Measurements from ENCODE around the gene PEX26. TPM values are rescaled to one million over a fixed set of nuclear protein-coding genes. Genes with fewer than 3 reads are reported as not detected.

PEX26 gene
- polyA plus RNA-seq, 1 donor (not counting 4 experiments of a cell fraction or from before 2014, with no cell fraction given), result 23.0 TPM

GRCh38 chr22:18075101-18075719 is 2.6 kb upstream of the PEX26 start:
- FAIRE-seq (no peak), DNase-seq (ENCODE audit: low read depth, low spot score) (no peak)
- dilution Hi-C loops (cut with MboI; ENCODE audit: extremely low pct_ligation_motif_present, low sequenced_read_pairs), result no loop called here
- Histone ChIP-seq H4K20me1 (ENCODE audit: control insufficient read depth, extremely low read depth, insufficient read depth, low read length) (no peaks in the 10 kb centered on the region), H3K79me2 (ENCODE audit: control insufficient read depth, insufficient read depth, low read length) (peaks cover 31% of the 10 kb centered on the region), H3K9me1 (ENCODE audit: control insufficient read depth, extremely low read depth, insufficient read depth, low read length) (no peaks in the 10 kb centered on the region), H3K4me3 (ENCODE audit: control insufficient read depth in 2 of 3, extremely low read depth in 1 of 3, insufficient read depth in 2 of 3, low read depth in 1 of 3, low read length in 3 of 3) (no peak overlapping the region), H3K4me1 (ENCODE audit: control insufficient read depth, extremely low read depth, insufficient read depth, low read length) (peaks cover 46% of the 10 kb centered on the region), H3K4me2 (ENCODE audit: control insufficient read depth, extremely low read depth, insufficient read depth, low read depth, low read length) (no peak overlapping the region), H3K27ac (ENCODE audit: control insufficient read depth, insufficient read depth, low read length) (no peak overlapping the region), H3K36me3 (ENCODE audit: control insufficient read depth in 2 of 2, extremely low read depth in 1 of 2, insufficient read depth in 2 of 2, low read length in 2 of 2) (peaks cover 3 to 4% of the 10 kb centered on the region in 2 experiments), H2AFZ (ENCODE audit: control insufficient read depth, low read length) (no peak overlapping the region), H3K9ac (ENCODE audit: control insufficient read depth, extremely low read depth, insufficient read depth, low read length) (no peak overlapping the region), H3K27me3 (ENCODE audit: control insufficient read depth, extremely low read depth, insufficient read depth, low read length) (no peaks in the 10 kb centered on the region), H3K9me3 (ENCODE audit: control insufficient read depth, low read depth, low read length) (no peaks in the 10 kb centered on the region)
- TF ChIP-seq CTCF (optimal IDR thresholded peaks at IDR 0.05 in 1 of 3, IDR thresholded peaks at IDR 0.05 in 1 of 3, conservative IDR thresholded peaks at IDR 0.05 in 1 of 3; ENCODE audit: extremely low read depth in 1 of 3, insufficient read depth in 2 of 3, low read length in 3 of 3) (no peak), EZH2 (IDR thresholded peaks at IDR 0.05; ENCODE audit: low read length) (no peak)

GRCh38 chr22:18075720-18076497 is 1.9 kb upstream of the PEX26 start:
- peaks cover 5 to 7% of the 10 kb centered on the region in 2 experiments for H3K36me3 ChIP-seq (ENCODE audit: control insufficient read depth in 2 of 2, extremely low read depth in 1 of 2, insufficient read depth in 2 of 2, low read length in 2 of 2)
- FAIRE-seq, result peak; percentile 49
- no peak overlapping the region for H3K4me3 ChIP-seq (ENCODE audit: control insufficient read depth in 2 of 3, extremely low read depth in 1 of 3, insufficient read depth in 2 of 3, low read depth in 1 of 3, low read length in 3 of 3)
- H3K27ac ChIP-seq (ENCODE audit: control insufficient read depth, insufficient read depth, low read length), result peak overlapping the region; percentile 95
- DNase-seq (ENCODE audit: low read depth, low spot score), result no peak
- TF ChIP-seq CTCF (optimal IDR thresholded peaks at IDR 0.05 in 1 of 3, IDR thresholded peaks at IDR 0.05 in 1 of 3, conservative IDR thresholded peaks at IDR 0.05 in 1 of 3; ENCODE audit: extremely low read depth in 1 of 3, insufficient read depth in 2 of 3, low read length in 3 of 3) (peak; percentile 57 to 78 (median 73)), EZH2 (IDR thresholded peaks at IDR 0.05; ENCODE audit: low read length) (no peak)
- H3K27me3 ChIP-seq (ENCODE audit: control insufficient read depth, extremely low read depth, insufficient read depth, low read length), result no peaks in the 10 kb centered on the region
- peak overlapping the region; percentile 97 for H3K4me2 ChIP-seq (ENCODE audit: control insufficient read depth, extremely low read depth, insufficient read depth, low read depth, low read length)
- H3K9me1 ChIP-seq (ENCODE audit: control insufficient read depth, extremely low read depth, insufficient read depth, low read length), result no peaks in the 10 kb centered on the region
- dilution Hi-C loops (cut with MboI; ENCODE audit: extremely low pct_ligation_motif_present, low sequenced_read_pairs), result no loop called here
- peaks cover 39% of the 10 kb centered on the region for H3K4me1 ChIP-seq (ENCODE audit: control insufficient read depth, extremely low read depth, insufficient read depth, low read length)
- H3K79me2 ChIP-seq (ENCODE audit: control insufficient read depth, insufficient read depth, low read length), result peaks cover 37% of the 10 kb centered on the region
- H4K20me1 ChIP-seq (ENCODE audit: control insufficient read depth, extremely low read depth, insufficient read depth, low read length), result no peaks in the 10 kb centered on the region
- no peaks in the 10 kb centered on the region for H3K9me3 ChIP-seq (ENCODE audit: control insufficient read depth, low read depth, low read length)
- H2AFZ ChIP-seq (ENCODE audit: control insufficient read depth, low read length), result no peak overlapping the region
- H3K9ac ChIP-seq (ENCODE audit: control insufficient read depth, extremely low read depth, insufficient read depth, low read length), result peak overlapping the region; percentile 98

Data from keratinocyte (primary cell).